ENCODE measurements around the gene CNOT8. TPM values are rescaled to one million over a fixed set of nuclear protein-coding genes. Genes with fewer than 3 reads are reported as not detected.

Gene CNOT8
- total and polyA plus RNA-seq, 2 donors (not counting 3 experiments of a cell fraction or from before 2014, with no cell fraction given), result 42.6 to 53.7 TPM

GRCh38 chr5:154865466-154866184, 7.2 kb downstream of the CNOT8 start:
- dilution Hi-C loops (cut with MboI; ENCODE audit: extremely low pct_ligation_motif_present, low sequenced_read_pairs), result no loop called here
- H4K20me1 ChIP-seq (replicated peaks; ENCODE audit: control insufficient read depth, extremely low read depth, insufficient read depth, low read length), result peaks cover 3% of the 10 kb centered on the region
- FAIRE-seq, result no peak
- BruUV-seq (replicated peaks), result no TSS peak
- H3K79me2 ChIP-seq (ENCODE audit: control insufficient read depth, insufficient read depth, low read length), result peaks cover 49% of the 10 kb centered on the region
- no peaks in the 10 kb centered on the region for H3K9me3 ChIP-seq (replicated peaks; ENCODE audit: control insufficient read depth, insufficient read depth, low read length)
- H3K9me1 ChIP-seq (replicated peaks; ENCODE audit: control insufficient read depth, extremely low read depth, insufficient read depth, low read length), result no peaks in the 10 kb centered on the region
- no peak overlapping the region for H3K9ac ChIP-seq (replicated peaks; ENCODE audit: extremely low read depth, insufficient read depth, low read length)
- no peak overlapping the region for H3K27ac ChIP-seq (ENCODE audit: insufficient read depth, low read depth, low read length)
- H2AFZ ChIP-seq (ENCODE audit: low read depth, low read length), result no peak overlapping the region
- intact Hi-C loops (cut with micrococcal nuclease), result no loop called here
- H3K36me3 ChIP-seq (ENCODE audit: control insufficient read depth in 2 of 2, extremely low read depth in 1 of 2, insufficient read depth in 2 of 2, low read length in 2 of 2), result peaks cover 14 to 17% of the 10 kb centered on the region in 2 experiments
- no peak for DNase-seq (ENCODE audit: low read depth, low spot score)
- no peak overlapping the region for H3K4me3 ChIP-seq (replicated peaks in 1 of 3; ENCODE audit: insufficient read depth in 1 of 3, low read depth in 1 of 3, low read length in 3 of 3)
- CTCF ChIA-PET, result no interaction called here
- H3K4me1 ChIP-seq (ENCODE audit: control insufficient read depth, extremely low read depth, insufficient read depth, low read length), result peaks cover 9% of the 10 kb centered on the region
- no peak overlapping the region for H3K4me2 ChIP-seq (ENCODE audit: insufficient read depth, low read length)
- no peaks in the 10 kb centered on the region for H3K27me3 ChIP-seq (ENCODE audit: control insufficient read depth in 2 of 2, insufficient read depth in 2 of 2, low read length in 2 of 2)
- POLR2A ChIA-PET, result no interaction called here
- no peak for TF ChIP-seq POLR2AphosphoS5 (IDR thresholded peaks at IDR 0.05; ENCODE audit: insufficient read depth, low read depth, low read length)
- no peak for TF ChIP-seq MYC (IDR thresholded peaks at IDR 0.05; ENCODE audit: low read depth, low read length)
- TF ChIP-seq JUN (IDR thresholded peaks at IDR 0.05; ENCODE audit: borderline replicate concordance, insufficient read depth, insufficient read length, low read depth), result no peak
- no peak for TF ChIP-seq POLR2A (IDR thresholded peaks at IDR 0.05; ENCODE audit: low read depth, low read length)
- no peak for TF ChIP-seq GATA2 (IDR thresholded peaks at IDR 0.05; ENCODE audit: insufficient read depth, insufficient read length, low read depth, low read length)

GRCh38 chr5:154866841-154867240, 8.4 kb downstream of the CNOT8 start:
- no peak overlapping the region for H3K4me2 ChIP-seq (ENCODE audit: insufficient read depth, low read length)
- no peaks in the 10 kb centered on the region for H3K9me1 ChIP-seq (replicated peaks; ENCODE audit: control insufficient read depth, extremely low read depth, insufficient read depth, low read length)
- DNase-seq (ENCODE audit: low read depth, low spot score), result no peak
- H3K36me3 ChIP-seq (ENCODE audit: control insufficient read depth in 2 of 2, extremely low read depth in 1 of 2, insufficient read depth in 2 of 2, low read length in 2 of 2), result peaks cover 21% of the 10 kb centered on the region in 2 experiments
- POLR2A ChIA-PET, result no interaction called here
- dilution Hi-C loops (cut with MboI; ENCODE audit: extremely low pct_ligation_motif_present, low sequenced_read_pairs), result no loop called here
- no peak overlapping the region for H2AFZ ChIP-seq (ENCODE audit: low read depth, low read length)
- H3K9ac ChIP-seq (replicated peaks; ENCODE audit: extremely low read depth, insufficient read depth, low read length), result no peak overlapping the region
- intact Hi-C loops (cut with micrococcal nuclease), result no loop called here
- BruUV-seq (replicated peaks), result no TSS peak
- H3K4me1 ChIP-seq (ENCODE audit: control insufficient read depth, extremely low read depth, insufficient read depth, low read length), result peaks cover under 1% of the 10 kb centered on the region
- FAIRE-seq, result no peak
- no peaks in the 10 kb centered on the region for H3K9me3 ChIP-seq (replicated peaks; ENCODE audit: control insufficient read depth, insufficient read depth, low read length)
- H3K79me2 ChIP-seq (ENCODE audit: control insufficient read depth, insufficient read depth, low read length), result peaks cover 37% of the 10 kb centered on the region
- H3K27ac ChIP-seq (ENCODE audit: insufficient read depth, low read depth, low read length), result no peak overlapping the region
- peaks cover 3% of the 10 kb centered on the region for H4K20me1 ChIP-seq (replicated peaks; ENCODE audit: control insufficient read depth, extremely low read depth, insufficient read depth, low read length)
- CTCF ChIA-PET, result interaction anchor here (1.2 kb wide), 1 partner anchor 10 kb away, joined by 3 read pairs; no protein-coding TSS in a partner anchor
- H3K4me3 ChIP-seq (replicated peaks in 1 of 3; ENCODE audit: insufficient read depth in 1 of 3, low read depth in 1 of 3, low read length in 3 of 3), result no peak overlapping the region
- H3K27me3 ChIP-seq (ENCODE audit: control insufficient read depth in 2 of 2, insufficient read depth in 2 of 2, low read length in 2 of 2), result no peaks in the 10 kb centered on the region
- TF ChIP-seq FOS (IDR thresholded peaks at IDR 0.05; ENCODE audit: borderline replicate concordance, insufficient read depth, low read length) (no peak), EZH2 (IDR thresholded peaks at IDR 0.05; ENCODE audit: borderline replicate concordance, low read depth, low read length, severe bottlenecking) (no peak), JUN (IDR thresholded peaks at IDR 0.05; ENCODE audit: borderline replicate concordance, insufficient read depth, insufficient read length, low read depth) (no peak), POLR2A (IDR thresholded peaks at IDR 0.05; ENCODE audit: low read depth, low read length) (no peak), GATA2 (IDR thresholded peaks at IDR 0.05; ENCODE audit: insufficient read depth, insufficient read length, low read depth, low read length) (no peak), MYC (IDR thresholded peaks at IDR 0.05; ENCODE audit: low read depth, low read length) (no peak), POLR2AphosphoS5 (IDR thresholded peaks at IDR 0.05; ENCODE audit: insufficient read depth, low read depth, low read length) (no peak)
- TF ChIP-seq, protein P1, sequence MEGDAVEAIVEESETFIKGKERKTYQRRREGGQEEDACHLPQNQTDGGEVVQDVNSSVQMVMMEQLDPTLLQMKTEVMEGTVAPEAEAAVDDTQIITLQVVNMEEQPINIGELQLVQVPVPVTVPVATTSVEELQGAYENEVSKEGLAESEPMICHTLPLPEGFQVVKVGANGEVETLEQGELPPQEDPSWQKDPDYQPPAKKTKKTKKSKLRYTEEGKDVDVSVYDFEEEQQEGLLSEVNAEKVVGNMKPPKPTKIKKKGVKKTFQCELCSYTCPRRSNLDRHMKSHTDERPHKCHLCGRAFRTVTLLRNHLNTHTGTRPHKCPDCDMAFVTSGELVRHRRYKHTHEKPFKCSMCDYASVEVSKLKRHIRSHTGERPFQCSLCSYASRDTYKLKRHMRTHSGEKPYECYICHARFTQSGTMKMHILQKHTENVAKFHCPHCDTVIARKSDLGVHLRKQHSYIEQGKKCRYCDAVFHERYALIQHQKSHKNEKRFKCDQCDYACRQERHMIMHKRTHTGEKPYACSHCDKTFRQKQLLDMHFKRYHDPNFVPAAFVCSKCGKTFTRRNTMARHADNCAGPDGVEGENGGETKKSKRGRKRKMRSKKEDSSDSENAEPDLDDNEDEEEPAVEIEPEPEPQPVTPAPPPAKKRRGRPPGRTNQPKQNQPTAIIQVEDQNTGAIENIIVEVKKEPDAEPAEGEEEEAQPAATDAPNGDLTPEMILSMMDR (IDR thresholded peaks at IDR 0.05; ENCODE audit: extremely low read depth in 1 of 2, insufficient read depth in 1 of 2, low read depth in 1 of 2, low read length in 2 of 2), result no peak
- TF ChIP-seq, protein P2, sequence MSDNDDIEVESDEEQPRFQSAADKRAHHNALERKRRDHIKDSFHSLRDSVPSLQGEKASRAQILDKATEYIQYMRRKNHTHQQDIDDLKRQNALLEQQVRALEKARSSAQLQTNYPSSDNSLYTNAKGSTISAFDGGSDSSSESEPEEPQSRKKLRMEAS (IDR thresholded peaks at IDR 0.05; ENCODE audit: insufficient read depth, insufficient read length), result no peak

All from endothelial cell of umbilical vein (primary cell).